ENCODE data around the gene POFUT2.

The POFUT2 gene

DNA sequence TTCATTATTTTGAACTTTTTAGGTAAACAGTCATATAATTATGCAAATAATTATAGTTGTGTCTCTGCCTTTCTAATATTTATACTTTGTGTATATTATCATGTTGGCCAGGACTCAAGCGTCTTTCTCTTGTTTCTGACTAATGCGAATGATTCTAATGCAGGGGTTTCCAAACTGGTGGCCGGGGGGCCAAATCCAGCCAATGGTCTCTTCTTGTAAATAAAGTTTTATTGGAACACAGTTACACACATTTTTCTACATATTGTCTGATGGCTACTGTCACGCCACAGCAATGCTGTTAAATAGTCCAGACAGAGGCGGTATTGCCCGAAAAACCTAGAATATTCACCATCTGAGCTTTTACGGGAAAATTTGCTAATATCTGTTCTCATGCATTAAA is 8.9 kb upstream of the POFUT2 start:
- no peak for DNase-seq

DNA sequence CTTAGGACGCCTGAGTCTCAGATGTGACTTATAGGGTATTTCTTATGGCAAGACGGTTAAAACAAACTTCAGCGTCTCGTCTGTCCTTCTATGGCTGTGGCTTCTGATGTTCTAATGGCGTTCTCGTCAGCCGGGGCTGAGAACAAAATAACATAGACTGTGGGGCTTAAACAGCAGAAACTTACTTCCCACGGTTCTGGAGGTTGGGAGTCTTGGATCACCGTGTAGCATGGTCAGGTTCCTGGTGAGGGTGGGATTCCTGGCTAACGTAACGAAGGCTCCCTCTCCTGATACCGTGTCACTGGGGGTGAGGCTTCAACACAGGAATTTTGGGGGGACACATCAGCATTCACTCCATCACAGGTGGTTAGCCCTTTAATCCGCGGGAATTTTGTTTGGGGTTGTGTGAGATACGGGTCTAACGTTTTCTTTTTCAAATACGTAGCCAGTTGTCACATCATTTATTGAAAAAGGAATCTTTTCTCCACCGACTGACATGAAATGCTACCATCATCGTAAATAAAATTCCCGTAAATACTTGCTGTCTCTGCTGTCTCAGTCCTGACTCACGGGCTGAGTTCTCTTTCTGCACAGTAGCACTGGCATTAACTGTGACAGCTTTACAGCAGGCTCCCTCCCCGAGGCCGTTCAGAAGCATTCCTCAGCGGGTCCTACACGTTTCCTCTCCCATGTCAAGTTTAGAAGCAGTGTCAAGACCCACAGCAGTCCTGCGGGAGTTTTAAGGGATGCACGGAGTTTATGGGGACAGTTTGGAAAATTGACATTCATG is 8.1 kb upstream of the POFUT2 start:
- no peak for DNase-seq

DNA sequence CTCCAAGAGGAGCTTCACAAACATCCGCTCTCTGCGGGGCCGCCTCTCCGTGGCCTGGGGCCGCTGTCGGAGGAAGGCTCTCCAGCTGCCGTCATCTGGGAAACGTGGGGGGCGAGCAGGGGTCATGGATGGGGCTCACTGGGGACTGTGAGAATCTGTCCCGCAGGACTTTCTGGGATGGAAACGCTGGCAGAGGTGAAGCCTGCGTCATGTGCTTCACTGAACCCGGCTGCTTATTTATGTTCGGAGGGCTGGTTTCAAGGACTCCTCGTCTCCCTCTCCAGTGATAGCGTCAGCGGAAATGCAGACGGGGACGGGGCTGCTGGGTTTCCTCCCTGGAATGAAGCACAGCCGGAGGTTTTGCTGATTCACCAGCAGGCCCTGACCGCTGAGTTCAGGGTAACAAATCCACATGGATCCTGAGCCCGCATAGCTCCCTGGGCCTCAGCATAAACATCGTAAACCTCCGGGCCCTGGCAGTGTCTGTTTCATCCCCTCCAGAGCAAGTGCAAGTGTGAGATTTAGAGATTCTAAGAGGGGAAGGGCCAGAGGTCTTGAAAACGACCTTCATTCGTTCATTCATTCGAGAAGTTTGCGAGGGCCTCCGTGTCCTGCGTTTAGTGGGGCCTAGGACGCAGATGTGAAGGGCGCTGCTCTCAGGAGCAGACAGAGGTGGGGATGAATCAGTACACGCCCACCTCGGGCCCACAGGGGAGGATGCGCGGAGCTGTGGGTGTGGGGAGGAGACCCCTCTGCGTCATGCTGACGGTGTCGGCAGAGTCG is 7.0 kb upstream of the POFUT2 start:
- peak; percentile 91 for DNase-seq

DNA sequence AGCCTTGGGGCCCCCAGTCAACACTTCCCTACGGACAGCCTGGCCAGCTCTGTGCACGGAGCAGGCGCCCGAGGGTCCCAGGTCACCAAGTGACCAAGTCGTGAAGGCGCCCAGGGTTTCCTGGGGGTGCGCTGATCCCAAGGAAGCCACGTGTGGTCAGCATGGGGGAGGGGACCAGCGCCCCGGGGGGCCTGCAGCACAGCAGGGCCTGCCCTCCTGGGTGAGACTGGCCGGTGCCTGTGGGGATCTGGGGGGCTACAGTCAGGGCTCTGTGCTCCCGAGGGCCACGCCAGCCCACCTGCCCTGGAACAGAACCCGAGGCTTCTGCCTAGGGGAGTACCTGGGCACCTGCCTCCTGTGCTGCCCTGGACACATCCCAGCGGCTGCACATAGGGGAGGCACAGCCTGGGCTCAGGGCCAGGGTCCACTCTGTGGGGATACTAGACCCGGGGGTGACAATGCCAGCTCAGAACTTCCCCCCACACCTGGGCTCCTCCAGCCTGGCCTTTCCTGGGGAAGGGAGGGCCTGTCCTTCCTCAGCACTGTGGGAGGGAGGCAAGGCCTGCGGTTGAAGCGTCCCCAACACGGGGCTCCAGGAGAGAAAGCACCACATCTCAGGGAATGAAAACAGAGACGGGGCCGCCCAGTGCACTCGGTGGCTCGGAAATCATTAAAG is 6.2 kb upstream of the POFUT2 start:
- no peak for DNase-seq

DNA sequence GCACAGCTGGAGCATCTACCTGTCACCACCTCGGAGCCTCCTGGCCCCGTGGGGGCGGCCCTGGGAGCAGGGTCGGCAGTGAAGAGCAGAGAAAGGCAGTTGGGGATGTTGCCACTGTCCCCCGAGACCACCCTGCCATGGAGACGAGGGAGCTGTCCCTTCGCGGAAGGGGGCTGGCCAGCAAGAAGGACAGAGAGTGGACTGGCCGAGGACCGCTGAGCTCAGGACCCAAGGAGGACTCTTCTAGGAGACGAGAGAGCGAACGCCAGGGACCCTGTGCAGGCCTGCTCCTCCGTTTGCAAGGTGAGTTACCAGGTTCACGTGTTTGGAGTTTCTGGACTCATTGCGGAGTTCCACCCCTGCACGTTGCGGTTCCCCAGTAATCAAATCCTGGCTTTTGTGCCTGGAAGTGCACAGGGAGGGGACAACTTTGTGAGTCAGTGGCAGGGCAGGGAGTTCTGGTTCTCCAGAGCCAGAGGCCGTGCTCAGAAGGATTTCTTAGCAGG is 5.6 kb upstream of the POFUT2 start:
- DNase-seq = no peak

DNA sequence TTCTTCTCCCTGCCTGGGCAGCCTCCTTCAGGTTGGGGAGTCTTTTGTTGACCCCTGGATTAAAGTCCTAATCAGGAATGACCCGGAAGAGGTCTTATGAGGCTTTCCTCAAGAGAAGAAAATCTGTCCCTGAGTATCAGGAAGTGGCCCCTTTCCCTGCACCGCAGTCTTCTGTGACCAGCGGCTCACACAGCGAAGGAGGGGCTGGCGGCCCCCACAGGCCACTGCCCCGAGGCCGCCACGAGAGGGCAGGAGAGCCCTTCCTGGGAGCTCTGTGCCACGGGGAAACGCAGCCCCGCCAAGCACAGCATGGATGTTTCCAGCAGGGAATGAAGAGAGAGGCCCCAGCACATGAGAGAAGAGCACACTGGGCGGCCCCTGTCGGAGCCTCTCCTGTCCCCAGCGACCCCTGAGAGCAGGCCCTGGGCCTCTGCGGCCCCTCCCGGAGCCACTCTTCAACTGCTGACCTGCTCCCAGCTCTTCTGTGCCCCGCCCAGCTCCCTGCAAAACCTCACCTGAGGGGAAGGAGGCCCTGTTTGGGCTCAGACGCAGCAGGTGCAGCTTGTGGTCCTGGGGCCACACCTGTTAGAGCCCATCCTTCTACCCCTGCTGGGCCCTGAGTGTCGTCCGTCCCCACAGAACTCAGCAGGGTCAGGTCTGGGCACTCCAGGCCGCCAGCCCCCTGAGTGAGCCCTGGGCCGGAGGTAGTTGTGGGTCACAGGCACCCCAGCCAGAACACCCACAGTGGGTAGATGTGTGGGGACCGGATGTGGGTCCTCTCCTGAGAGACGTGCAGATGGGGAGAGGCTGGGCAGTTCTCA is 4.9 kb upstream of the POFUT2 start:
- DNase-seq = peak; percentile 90

DNA sequence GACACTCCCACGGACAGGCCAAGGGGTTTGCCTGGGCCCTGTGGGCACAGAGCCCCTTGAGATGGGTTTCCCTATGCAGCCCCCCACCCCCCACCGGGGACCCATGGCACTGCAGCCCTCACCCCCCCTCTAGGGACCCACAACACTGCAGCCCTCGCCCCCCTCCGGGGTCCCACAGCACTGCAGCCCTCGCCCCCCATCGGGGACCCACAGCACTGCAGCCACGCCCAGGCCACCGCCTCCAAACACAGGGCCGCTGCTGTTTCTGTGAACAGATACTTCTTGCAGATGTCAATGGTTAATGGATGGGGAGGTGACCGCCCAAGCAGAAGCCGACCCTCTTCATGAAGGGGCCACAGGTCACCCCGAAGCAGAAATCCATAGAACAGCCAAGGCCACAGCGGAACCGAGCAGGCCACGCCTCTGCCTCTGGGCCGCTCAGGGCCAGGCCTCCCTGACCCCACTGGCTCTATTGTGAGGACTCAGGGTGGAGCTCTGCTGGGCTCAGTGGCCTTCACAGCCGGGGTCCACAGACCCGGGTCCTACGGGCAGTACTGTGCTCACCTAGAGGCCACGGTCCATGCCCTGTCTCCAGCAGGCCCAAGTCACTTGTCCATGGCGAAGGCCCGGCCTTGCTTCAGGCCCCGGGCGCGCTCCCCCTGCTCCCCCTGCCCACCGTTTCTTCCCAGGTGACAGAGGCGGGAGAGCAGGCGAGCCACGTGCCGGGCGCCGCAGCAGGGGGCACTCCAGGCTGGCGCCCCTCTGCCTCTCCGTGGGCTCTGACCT is 4.1 kb upstream of the POFUT2 start:
- DNase-seq = no peak

DNA sequence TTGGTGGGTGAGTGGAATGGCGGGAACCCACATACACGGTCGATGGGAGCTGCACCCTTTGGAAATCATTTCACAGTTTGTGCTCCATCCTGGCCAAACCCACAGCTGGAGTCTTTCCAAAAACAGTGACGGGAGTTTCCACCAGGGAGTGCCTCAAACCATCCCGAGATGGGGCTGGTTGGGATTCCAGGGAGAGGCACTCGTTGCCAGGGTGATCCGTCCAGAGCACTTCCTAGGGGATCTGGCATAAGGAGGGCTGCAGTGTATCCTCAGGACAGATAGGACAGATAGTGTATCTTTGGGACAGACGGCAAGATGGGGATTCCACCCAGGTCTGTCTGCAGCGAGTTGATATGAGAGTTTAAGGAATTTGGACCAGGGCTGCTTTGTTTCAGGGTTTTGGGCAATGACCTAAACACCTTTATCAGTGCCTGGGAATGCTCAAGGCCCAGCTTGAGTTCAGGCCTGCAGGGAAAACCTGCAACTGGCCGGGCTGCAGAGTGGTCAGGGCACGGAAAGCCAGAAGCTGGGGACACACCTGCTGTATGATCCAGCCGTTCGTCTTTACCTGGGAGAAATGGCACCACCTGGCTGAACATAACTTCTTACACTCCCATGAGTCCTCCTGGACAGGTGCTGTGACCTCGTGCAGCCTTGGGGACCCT is 3.4 kb upstream of the POFUT2 start:
- DNase-seq = no peak

DNA sequence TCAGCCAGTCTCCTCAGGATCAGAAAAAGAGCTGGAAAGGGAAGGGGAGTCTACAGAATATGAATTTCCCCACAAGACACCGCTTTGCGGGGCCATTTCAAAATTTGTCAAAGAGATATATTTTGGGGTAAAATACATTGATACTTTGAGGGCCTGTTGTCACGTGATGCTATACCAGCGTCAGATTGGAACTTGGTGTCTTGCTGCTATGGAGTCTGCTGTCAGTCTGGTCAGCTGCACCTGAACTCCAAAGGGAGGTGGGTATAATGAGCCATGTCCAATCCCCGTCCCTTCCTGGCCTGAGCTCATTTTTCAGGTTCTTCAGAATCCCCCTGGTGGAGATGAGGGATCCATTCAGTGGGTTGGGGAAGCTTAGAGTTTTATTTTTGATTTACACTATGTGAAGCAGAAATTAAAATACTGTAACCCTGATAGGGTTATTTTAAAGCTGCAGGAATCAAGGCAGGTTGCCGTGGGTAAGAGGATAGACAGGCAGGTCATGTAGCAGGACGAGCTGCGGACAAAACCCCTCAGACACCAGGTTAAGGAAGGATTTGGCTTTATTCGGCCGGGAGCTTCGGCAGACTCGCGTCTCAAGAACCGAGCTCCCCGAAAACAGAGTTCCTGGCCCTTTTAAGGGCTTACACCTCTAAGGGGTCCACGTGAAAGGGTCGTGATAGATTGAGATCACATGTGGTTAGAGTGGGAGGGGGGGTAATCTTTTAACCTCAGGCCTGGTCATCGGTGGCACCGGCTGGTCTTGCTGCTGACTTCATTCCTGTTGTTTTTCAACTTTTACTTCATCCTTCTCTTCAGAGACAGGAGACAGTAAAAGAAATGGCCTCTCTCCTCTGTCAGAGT is 2.2 kb upstream of the POFUT2 start:
- no peak for DNase-seq

DNA sequence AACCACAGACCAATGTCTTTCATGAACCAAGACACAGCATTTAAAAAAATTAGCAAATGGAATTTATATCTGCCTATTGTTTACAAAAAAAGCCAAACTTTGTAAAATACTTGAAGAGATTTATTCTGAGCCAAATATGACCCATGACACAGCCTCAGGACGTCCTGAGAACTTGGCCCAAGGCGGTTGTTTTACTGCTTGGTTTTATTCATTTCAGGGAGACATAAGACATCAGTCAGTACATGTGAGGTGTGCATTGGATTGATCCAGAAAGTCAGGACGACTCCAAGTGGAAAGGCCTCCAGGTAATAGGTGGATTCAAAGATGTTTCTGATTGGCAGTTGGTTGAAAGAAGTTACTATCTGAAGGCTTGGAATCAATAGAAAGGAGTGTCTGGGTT is 1.4 kb upstream of the POFUT2 start:
- DNase-seq = no peak

DNA sequence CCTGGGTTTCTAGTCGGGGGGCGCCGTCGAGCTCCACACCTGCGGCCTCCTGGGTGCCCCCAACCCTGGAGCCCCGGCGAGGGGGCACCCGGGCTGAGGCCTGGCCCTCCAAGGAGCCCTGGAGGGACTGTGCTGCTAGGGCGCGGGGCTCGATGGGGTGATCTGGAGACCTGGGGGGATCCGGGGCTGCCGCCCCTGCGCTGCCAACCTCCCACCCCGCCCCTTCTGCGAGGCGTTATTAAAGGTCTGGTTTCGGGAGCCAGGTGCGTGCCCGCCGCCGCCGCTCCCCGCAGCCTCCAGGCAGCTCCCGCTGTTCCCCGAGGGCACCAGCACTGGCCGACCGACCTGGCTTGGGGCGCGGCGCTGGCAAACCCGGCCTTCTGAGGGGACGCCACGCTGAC is 746 bp upstream of the POFUT2 start:
- DNase-seq = no peak

DNA sequence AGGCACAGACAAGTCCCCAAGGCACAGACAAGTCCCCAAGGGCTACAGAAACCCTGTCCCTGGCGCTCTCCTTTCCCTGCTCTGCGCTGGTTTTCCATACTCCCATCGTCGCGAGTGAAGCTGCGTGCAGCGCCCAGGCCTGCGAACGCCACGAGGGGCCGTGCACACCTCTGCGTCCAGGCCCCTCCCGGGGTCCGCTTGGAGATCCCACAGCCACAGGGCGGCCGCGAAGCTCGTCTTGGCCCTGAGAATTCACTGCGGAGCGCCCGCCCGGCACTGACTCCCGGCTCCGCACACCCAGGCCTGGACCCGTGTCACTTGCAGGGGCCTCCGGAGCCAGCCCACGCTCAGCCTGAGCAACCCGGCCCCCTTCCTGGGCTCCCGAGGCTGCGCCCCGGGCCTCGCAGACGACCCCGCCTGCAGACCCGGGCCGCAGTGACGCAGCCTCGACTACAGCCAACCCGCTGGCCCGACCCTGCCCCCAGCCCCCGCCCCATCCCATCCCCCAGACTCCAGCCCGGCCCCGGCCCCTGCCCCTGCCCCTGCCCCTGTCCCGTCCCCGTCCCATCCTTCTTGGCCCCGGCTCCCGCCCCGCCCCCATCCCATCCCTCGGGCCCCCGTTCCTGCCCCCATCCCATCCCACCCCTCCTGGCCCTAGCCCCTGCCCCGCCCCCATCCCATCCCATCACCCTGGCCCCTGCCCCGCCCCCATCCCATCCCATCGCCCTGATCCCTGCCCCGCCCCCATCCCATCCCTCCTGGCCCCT is 841 bp downstream of the POFUT2 start:
- DNase-seq = peak; percentile 48

DNA sequence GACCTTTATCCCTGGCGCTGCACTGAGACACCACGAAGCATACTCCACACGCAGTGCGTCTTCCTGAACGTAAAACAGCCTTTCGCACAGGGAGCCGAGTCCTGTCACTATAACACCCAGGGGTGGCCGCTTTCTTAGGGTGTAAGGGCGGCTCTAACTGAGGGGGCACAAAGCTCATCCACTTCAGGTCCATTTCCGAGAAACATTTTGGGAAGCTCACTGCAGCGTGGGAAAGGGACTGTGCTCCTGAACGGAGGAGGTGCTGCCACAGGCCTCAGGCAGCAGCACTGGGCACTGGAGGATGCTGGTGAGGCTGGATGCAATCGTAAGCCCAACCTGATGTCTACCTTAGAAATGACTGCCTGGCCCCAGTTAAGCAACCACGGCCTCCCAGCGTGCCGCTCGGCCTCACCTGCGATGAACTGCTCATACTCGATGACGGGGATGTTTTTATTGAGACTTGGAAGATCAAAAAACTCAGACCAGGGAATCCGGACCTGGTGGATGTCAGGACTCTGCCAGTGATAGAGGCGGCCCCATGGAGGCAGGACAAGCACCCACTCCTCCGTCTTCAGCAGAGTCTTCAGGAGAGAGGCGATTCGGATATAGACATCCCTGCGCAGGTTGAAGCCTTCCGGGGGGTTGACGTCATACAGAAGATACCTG is 2.3 kb downstream of the POFUT2 start:
- DNase-seq = no peak

DNA sequence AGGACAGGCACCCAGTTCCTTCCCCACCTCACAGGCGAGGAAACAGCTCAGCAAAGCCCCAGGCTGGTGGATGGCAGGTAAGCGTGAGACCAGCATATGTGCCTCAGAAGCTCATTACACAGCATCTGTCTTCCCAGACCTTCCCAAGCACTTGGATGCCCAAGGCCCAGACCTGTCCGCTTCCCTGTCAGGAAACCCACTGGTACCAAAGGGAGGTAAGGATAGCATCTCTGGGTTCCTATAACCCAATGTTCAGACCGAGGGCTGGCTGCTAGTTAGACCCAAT is 3.3 kb downstream of the POFUT2 start:
- DNase-seq = no peak

DNA sequence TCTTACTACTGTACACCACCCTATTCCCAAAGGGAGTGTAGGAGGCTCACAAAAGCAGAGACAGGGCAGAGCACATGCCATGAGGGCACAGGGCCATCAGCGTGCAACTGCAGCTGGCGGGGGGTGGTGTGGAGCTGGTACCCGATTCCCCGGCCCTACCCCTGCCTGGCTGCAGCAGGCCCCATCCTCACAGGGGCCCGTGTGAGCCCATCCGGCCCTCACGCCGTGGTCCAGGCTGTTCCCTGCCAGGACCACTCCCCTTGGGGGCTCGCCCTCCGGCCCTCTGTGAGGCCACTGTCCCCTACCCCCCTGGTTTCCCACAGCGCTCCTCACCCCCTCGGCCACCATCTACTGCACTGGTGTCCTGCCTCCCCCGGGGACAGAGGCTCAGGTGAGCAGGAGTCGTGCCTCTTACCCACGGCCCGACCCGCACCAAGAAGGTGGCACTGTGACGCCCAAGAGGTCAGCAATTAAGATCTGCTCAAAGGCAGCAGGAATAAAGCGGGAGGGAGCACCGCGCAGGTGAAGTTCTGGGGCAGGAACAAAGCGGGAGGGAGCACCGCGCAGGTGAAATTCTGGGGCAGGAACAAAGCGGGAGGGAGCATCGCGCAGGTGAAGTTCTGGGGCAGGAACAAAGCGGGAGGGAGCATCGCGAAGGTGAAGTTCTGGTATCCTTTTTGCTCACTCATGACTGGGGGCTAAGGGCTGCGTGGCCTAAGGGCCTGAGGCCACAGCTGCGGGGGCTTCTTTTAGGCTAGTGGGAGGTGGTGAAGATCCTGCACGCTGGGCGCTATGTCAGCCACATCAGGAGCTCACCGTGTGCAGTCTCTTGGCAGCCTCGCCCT is 3.9 kb downstream of the POFUT2 start:
- no peak for DNase-seq

DNA sequence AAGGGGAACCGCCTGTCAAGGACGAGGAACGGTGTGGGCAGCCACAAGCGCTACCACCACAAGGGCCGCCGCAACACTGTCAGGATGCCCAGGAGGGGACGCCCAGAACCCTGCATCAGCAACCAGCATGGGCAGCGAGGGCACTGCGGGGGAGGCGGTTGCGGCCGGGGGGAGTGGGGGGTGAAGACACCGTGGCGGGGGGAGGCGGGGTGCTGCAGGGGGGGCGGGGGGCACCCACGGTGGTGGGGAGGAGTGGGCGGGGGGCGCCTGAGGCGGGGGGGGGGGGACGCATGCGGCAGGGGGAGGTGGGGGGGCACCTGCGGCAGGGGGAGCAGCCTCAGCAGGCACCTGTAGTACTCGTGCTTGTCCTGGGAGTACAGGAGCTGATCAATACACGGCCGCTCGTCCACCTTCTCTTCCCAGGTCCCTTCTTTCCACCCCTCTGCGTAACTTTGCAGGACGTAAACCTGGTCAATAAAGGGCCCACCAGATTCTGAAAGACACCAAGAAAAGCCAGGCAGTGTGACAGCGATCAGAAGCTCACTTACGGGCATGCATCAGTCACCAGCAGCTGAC is 4.6 kb downstream of the POFUT2 start:
- no peak for DNase-seq

DNA sequence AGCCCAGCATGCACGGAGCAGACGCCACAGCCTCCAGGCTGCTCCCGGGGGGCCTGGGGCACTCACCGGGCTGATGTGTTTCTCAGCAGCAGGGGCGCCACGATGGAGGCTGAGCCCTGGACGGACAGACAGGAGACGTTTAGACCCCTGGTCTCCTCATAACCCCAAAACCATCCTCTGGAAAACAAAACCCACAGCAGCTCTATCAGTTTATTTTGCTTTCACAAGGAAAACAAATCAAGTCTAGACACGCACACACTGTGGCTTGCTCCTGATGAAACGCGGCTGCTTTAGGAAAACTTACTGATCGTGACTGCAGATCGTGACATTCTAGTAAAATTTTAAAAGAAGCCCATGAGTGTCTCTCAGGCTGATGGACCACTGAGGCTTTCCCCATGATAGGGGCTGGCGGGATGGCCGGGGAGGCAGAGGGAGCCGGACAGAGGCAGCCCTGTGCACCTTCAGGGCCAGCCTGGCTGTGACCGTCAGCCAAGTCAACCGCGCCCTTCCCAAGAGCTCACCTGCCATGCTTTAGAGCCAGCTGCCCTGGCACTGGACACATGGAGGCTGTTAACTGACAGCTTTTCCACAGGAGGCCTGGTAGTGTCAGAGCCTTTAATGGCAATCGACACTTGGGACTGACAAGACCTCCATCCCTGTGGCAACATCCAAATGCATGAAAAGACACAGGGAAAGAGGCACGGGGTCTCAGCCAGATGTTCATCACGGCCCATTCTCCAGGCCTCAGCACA is 5.2 kb downstream of the POFUT2 start:
- no peak for DNase-seq

Data from left hindlimb (tissue), 1 donor.